K562 (cell line): ENCODE data around the gene PCBP4. TPM values are rescaled to one million over a fixed set of nuclear protein-coding genes. Genes with fewer than 3 reads are reported as not detected.

Source experiments
- ATAC-seq: fragments of 200-7000 bp; cut with Tn5 transposase; 3 replicates; pipeline ENCODE4 v1.9.1; 2020; ENCODE audit warnings: moderate library complexity
- BruUV-seq: library from RNA; stranded (reverse); fragments of 400-500 nt; replicated peaks from 2 replicates; lab custom pipeline; 2021; lab: Mats Ljungman, UMichigan
- CTCF ChIA-PET: fragments of 300-600 bp; formaldehyde crosslinking; extraction: SDS; loops from one replicate; lab custom pipeline; 2021; ENCODE audit warnings: low intra/inter-chr PET ratio; lab: Yijun Ruan, JAX
- POLR2A ChIA-PET: fragments of 300-600, 350-650 bp; sonication (Branson Sonifier 250); formaldehyde crosslinking; extraction: SDS; loops from one replicate; lab custom pipeline; 2021; ENCODE audit warnings: antibody characterized with exemption, inconsistent platforms; lab: Yijun Ruan, JAX
- DNase-seq, 4 experiments: peaks; one replicate each; pipeline versions ENCODE4 v3.0.0 to v3.0.0-alpha.2; 2011 to 2018; ENCODE audit warnings: low spot score in 3 of 4, mixed read lengths in 3 of 4; ENCODE audit errors: extremely low read depth in 1 of 4
- FAIRE-seq: peaks from 2 replicates; lab custom pipeline; 2011; peaks lifted over from hg19 to GRCh38; lab: Jason Lieb, UNC
- H2AFZ ChIP-seq: 2 replicates; pipeline ENCODE4 v1.6.0; 2011; ENCODE audit warnings: low read depth, low read length, control low read depth, inconsistent platforms
- H3K27ac ChIP-seq: fragments of 200-600 bp; 3 replicates; pipeline ENCODE4 v1.8.0; 2011; ENCODE audit warnings: low read depth, mild to moderate bottlenecking, control low read depth, inconsistent platforms, low read length, moderate library complexity, mixed read lengths; ENCODE audit errors: extremely low read depth
- H3K27me3 ChIP-seq, 2 experiments: fragments of 300-600 bp in 1 of 2; 2 replicates in 1 of 2; 3 replicates in 1 of 2; pipeline versions ENCODE4 v1.6.0 to v1.8.0; 2011; ENCODE audit warnings: inconsistent platforms in 2 of 2, low read length in 2 of 2, mild to moderate bottlenecking in 1 of 2, mixed read lengths in 1 of 2, moderate library complexity in 1 of 2; ENCODE audit not compliant: control insufficient read depth in 2 of 2, insufficient read depth in 2 of 2
- H3K36me3 ChIP-seq: fragments of 300-600 bp; 3 replicates; pipeline ENCODE4 v1.8.0; 2011; ENCODE audit warnings: mild to moderate bottlenecking, low read length, inconsistent platforms; ENCODE audit not compliant: control insufficient read depth, insufficient read depth
- H3K4me1 ChIP-seq, 2 experiments: fragments of 200-600 bp in 1 of 2; replicated peaks in 1 of 2; 2 replicates in 1 of 2; 3 replicates in 1 of 2; pipeline versions ENCODE4 v1.5.1 to v1.8.0; 2011; ENCODE audit warnings: inconsistent platforms in 2 of 2, low read length in 2 of 2, mild to moderate bottlenecking in 1 of 2, mixed read lengths in 1 of 2, moderate library complexity in 1 of 2; ENCODE audit not compliant: control insufficient read depth in 2 of 2, insufficient read depth in 2 of 2
- H3K4me2 ChIP-seq: 2 replicates; pipeline ENCODE4 v1.6.1; 2011; ENCODE audit warnings: low read length, control low read depth, inconsistent platforms, mixed read lengths; ENCODE audit not compliant: insufficient read depth
- H3K4me3 ChIP-seq: fragments of 200-600 bp; sonication (generic), shearing (Covaris generic); 2 replicates; pipeline ENCODE4 v1.5.1; 2016; ENCODE audit warnings: control low read depth, inconsistent platforms
- H3K79me2 ChIP-seq: fragments of 200-600 bp; 3 replicates; pipeline ENCODE4 v1.8.0; 2011; ENCODE audit warnings: low read length, inconsistent platforms; ENCODE audit not compliant: control insufficient read depth, insufficient read depth
- H3K9ac ChIP-seq, 2 experiments: 2 replicates each; pipeline versions ENCODE4 v1.6.0 to v1.6.1; 2011; ENCODE audit warnings: low read depth in 2 of 2, low read length in 2 of 2, control low read depth in 1 of 2, inconsistent platforms in 1 of 2, mild to moderate bottlenecking in 1 of 2, mixed read lengths in 1 of 2; ENCODE audit not compliant: insufficient read depth in 1 of 2
- H3K9me1 ChIP-seq: one replicate; pipeline ENCODE4 v1.6.0; 2011; ENCODE audit warnings: inconsistent platforms, mild to moderate bottlenecking, low read length, moderate library complexity; ENCODE audit not compliant: control insufficient read depth, insufficient read depth
- H3K9me3 ChIP-seq: replicated peaks from 2 replicates; pipeline ENCODE4 v1.5.1; 2011; ENCODE audit warnings: low read depth, low read length, inconsistent platforms; ENCODE audit not compliant: control insufficient read depth, insufficient read depth
- H4K20me1 ChIP-seq: replicated peaks from 2 replicates; pipeline ENCODE4 v1.6.1; 2011; ENCODE audit warnings: low read length, inconsistent platforms, mixed read lengths; ENCODE audit not compliant: control insufficient read depth, insufficient read depth
- BHLHE40 ChIP-seq: IDR thresholded peaks from 2 replicates; pipeline ENCODE4 v1.6.1; 2011; ENCODE audit warnings: low read length, improper control_type of control experiment
- BMI1 ChIP-seq: fragments of 150-350 bp; IDR thresholded peaks from 2 replicates; pipeline ENCODE4 v1.6.1; 2014; ENCODE audit warnings: low read length
- CHD2 ChIP-seq: IDR thresholded peaks from 2 replicates; pipeline ENCODE4 v1.6.1; 2011; ENCODE audit warnings: low read depth, low read length
- CXXC5 ChIP-seq: fragments of 250-450 bp; sonication (Bioruptor Pico); IDR thresholded peaks from 2 replicates; pipeline ENCODE4 v1.8.0; 2022; ENCODE audit warnings: inconsistent platforms, mild to moderate bottlenecking, moderate library complexity
- HSF4 ChIP-seq: fragments of 250-450 bp; sonication (Bioruptor Pico); IDR thresholded peaks from 2 replicates; pipeline ENCODE4 v2.1.2; 2022; ENCODE audit warnings: mild to moderate bottlenecking, moderate library complexity, borderline replicate concordance
- KDM5B ChIP-seq: fragments of 200-600 bp; sonication (generic); IDR thresholded peaks from 2 replicates; pipeline ENCODE4 v1.6.1; 2012; ENCODE audit warnings: low read depth, mild to moderate bottlenecking, moderate library complexity, low read length, control low read depth, inconsistent platforms; ENCODE audit not compliant: insufficient replicate concordance
- MITF ChIP-seq: IDR thresholded peaks from 2 replicates; pipeline ENCODE4 v1.6.1; 2014; ENCODE audit warnings: antibody characterized with exemption
- POLR2B ChIP-seq: fragments of 450-650 bp; IDR thresholded peaks from 2 replicates; pipeline ENCODE4 v1.6.1; 2018; ENCODE audit warnings: low read depth; ENCODE audit not compliant: partially characterized antibody
- POLR2H ChIP-seq: IDR thresholded peaks from 2 replicates; pipeline ENCODE4 v1.6.1; 2016; ENCODE audit warnings: missing genetic modification characterization, low read depth, mild to moderate bottlenecking, control low read depth, missing compliant biosample characterization, moderate library complexity
- SMARCC2 ChIP-seq: fragments of 450-650 bp; IDR thresholded peaks from 2 replicates; pipeline ENCODE4 v1.6.1; 2017; ENCODE audit warnings: antibody characterized with exemption, moderate library complexity, mild to moderate bottlenecking, low read depth
- SP1 ChIP-seq: sonication (generic); formaldehyde crosslinking; IDR thresholded peaks from 2 replicates; pipeline ENCODE4 v1.8.1; 2022; ENCODE audit warnings: mild to moderate bottlenecking, missing genetic modification reagents
- TEAD1 ChIP-seq, 2 experiments: fragments of 450-650 bp in 1 of 2; sonication (generic) in 1 of 2; formaldehyde crosslinking; IDR thresholded peaks; 2 replicates each; pipeline versions ENCODE4 v1.4.0 to v1.8.0; 2020 to 2022; ENCODE audit warnings: mild to moderate bottlenecking in 2 of 2, missing genetic modification reagents in 1 of 2
- THRAP3 ChIP-seq: fragments of 450-650 bp; IDR thresholded peaks from 2 replicates; pipeline ENCODE4 v1.6.1; 2016; ENCODE audit warnings: mild to moderate bottlenecking, inconsistent platforms, borderline replicate concordance
- TOE1 ChIP-seq, 2 experiments: fragments of 450-650 bp in 1 of 2; sonication (generic) in 1 of 2; formaldehyde crosslinking in 1 of 2; IDR thresholded peaks; 2 replicates each; pipeline versions ENCODE4 v1.7.1 to v1.8.0; 2016 to 2022; ENCODE audit warnings: borderline replicate concordance in 2 of 2, mild to moderate bottlenecking in 2 of 2, antibody characterized with exemption in 1 of 2, inconsistent platforms in 1 of 2, low read depth in 1 of 2, missing genetic modification reagents in 1 of 2, moderate library complexity in 1 of 2
- WHSC1 ChIP-seq: IDR thresholded peaks from one replicate; pipeline ENCODE4 v1.6.1; 2012; ENCODE audit warnings: low read length, control low read depth, inconsistent platforms
- ZNF354B ChIP-seq: fragments of 250-450 bp; sonication (Bioruptor Pico); IDR thresholded peaks from 2 replicates; pipeline ENCODE4 v1.4.0; 2020
- ZNF436 ChIP-seq: fragments of 250-450, 450-650 bp; sonication (Bioruptor Pico); formaldehyde crosslinking; IDR thresholded peaks from 2 replicates; pipeline ENCODE4 v1.7.0; 2020; ENCODE audit warnings: mild to moderate bottlenecking
- ZNF551 ChIP-seq: fragments of 250-450 bp; sonication (Bioruptor Pico); IDR thresholded peaks from 2 replicates; pipeline ENCODE4 v1.5.0; 2021; ENCODE audit warnings: mild to moderate bottlenecking, moderate library complexity
- ZNF584 ChIP-seq: fragments of 200-800 bp; sonication (Bioruptor generic); IDR thresholded peaks from 2 replicates; pipeline ENCODE4 v1.6.1; 2016; ENCODE audit warnings: low read depth, mild to moderate bottlenecking, missing genetic modification characterization, missing compliant biosample characterization
- WGBS: fragments of 100-300 bp; shearing (Covaris generic); methylation state at CpG from one replicate; pipeline ENCODE4 v1.1.6; 2016; ENCODE audit warnings: low coverage, mixed read lengths; ENCODE audit not compliant: insufficient coverage; ENCODE audit errors: missing lambda C conversion rate; 5-methylcytosine and 5-hydroxymethylcytosine counted together
- in situ Hi-C: fragments of 300-500 bp; cut with MboI; formaldehyde crosslinking; loops from 4 replicates; pipeline ENCODE4 v1.15.0; 2018; ENCODE audit warnings: inconsistent platforms, mixed read lengths
- intact Hi-C: fragments of 100-400 bp; cut with micrococcal nuclease; formaldehyde crosslinking; loops from 2 replicates; pipeline ENCODE4 v1.14.2; 2022
- polyA plus RNA-seq, 8 experiments: library from polyadenylated mRNA; depleted of rRNA in 4 of 8; stranded (reverse) in 5 of 8; unstranded in 3 of 8; fragments of >200 nt; fragmentation: Nextera tagmentation in 2 of 8; fragmentation: Illumina TruSeq in 1 of 8; extraction: Ambion mirVana in 2 of 8; extraction: Trizol in 1 of 8; gene quantifications; 2 replicates each; pipeline versions ENCODE4 v1.2.1 to v1.2.3, GENCODE V29; 2011 to 2014; ENCODE audit warnings: inconsistent platforms in 1 of 8, missing spikeins in 1 of 8
- total RNA-seq, 7 experiments: library from RNA; depleted of rRNA in 6 of 7; stranded (reverse); fragments of >200 nt in 6 of 7; fragmentation: Illumina TruSeq in 2 of 7; extraction: Trizol in 2 of 7; gene quantifications; 2 replicates each; pipeline versions ENCODE4 v1.2.1 to v1.2.3, GENCODE V29; 2011 to 2021; ENCODE audit warnings: low replicate concordance in 1 of 7

The PCBP4 gene
- total and polyA plus RNA-seq, 9 of the 15 experiments (the other 6 are each of a cell fraction or from before 2014, with no cell fraction given) = 0.06 to 5.8 (median 2.6) TPM

- POLR2A ChIA-PET = interaction anchor here (0.6 to 0.7 kb wide), 2 partner anchors 10 to 27 kb away, joined by 3 to 4 read pairs; partner anchors contain the start of gene ABHD14B
- 31% methylated on average over 3 of the region's 4 CpGs for WGBS
- intact Hi-C loops = no loop called here
Observed at GRCh38 chr3:51964521-51964920, 2.7 kb downstream of the PCBP4 start.

More at GRCh38 chr3:51964521-51964920, 2.7 kb downstream of the PCBP4 start:
- no peak overlapping the region for H3K4me3 ChIP-seq
- peaks cover 0 to 48% of the 10 kb centered on the region in 2 experiments; a peak in 3 of 5 replicates for H3K4me1 ChIP-seq
- in situ Hi-C loops = no loop called here
- peaks cover 3% of the 10 kb centered on the region for H3K9me1 ChIP-seq
- no peak for DNase-seq
- 0 out of 2 replicates have a peak, but pooled peaks cover 6% of the 10 kb centered on the region for H4K20me1 ChIP-seq
- ATAC-seq = no peak
- H3K9ac ChIP-seq = peak overlapping the region in 1 of 2 experiments; percentile 26; a peak in 1 of 4 replicates
- no peaks in the 10 kb centered on the region; the same call in 2 of the 3 replicates for H3K79me2 ChIP-seq
- no peaks in the 10 kb centered on the region for H3K9me3 ChIP-seq
- FAIRE-seq = no peak
- H3K27me3 ChIP-seq = peaks cover 0 to 17% of the 10 kb centered on the region in 2 experiments; a peak in 2 of 5 replicates
- TF ChIP-seq ZNF354B (CRISPR knock-in tag) (no peak), CXXC5 (no peak), POLR2B (no peak), BHLHE40 (no peak), KDM5B (no peak), BMI1 (no peak), ZNF436 (no peak), TEAD1 (CRISPR knock-in tag; IDR thresholded peaks at IDR 0.05) (no peak), SP1 (CRISPR knock-in tag) (no peak), ZNF584 (CRISPR knock-in tag) (no peak), HSF4 (CRISPR knock-in tag) (no peak), THRAP3 (no peak), POLR2H (tag) (no peak), SMARCC2 (no peak), MITF (no peak), ZNF551 (CRISPR knock-in tag) (no peak), CHD2 (no peak), TOE1 (IDR thresholded peaks at IDR 0.05; ENCODE audit: borderline replicate concordance) (no peak), TOE1 (CRISPR knock-in tag; IDR thresholded peaks at IDR 0.05; ENCODE audit: borderline replicate concordance, low read depth) (no peak), WHSC1 (no peak)
- TF ChIP-seq, all 486 proteins: peak for 0
- CTCF ChIA-PET = no interaction called here
- Histone ChIP-seq H3K27ac (no peak overlapping the region), H2AFZ (no peak overlapping the region), H3K4me2 (no peak overlapping the region), H3K36me3 (peaks cover 11% of the 10 kb centered on the region; the same call in 1 of the 3 replicates)
- BruUV-seq = no TSS peak
